Brain microvascular endothelial cell (primary cell): ENCODE results near the gene BLCAP.
"Not testable (repeated sequence)": the region's sequence is repeated elsewhere in the genome, so short reads cannot be mapped to it uniquely, and the experiment has no call there.

Experiments used
- DNase-seq: peaks from one replicate; pipeline ENCODE4 v3.0.0-alpha.2; 2020
- H3K27ac ChIP-seq: fragments of 250-450 bp; sonication (Bioruptor Pico); 2 replicates; pipeline ENCODE4 v1.5.1; 2020; ENCODE audit warnings: mild to moderate bottlenecking, moderate library complexity
- H3K27me3 ChIP-seq: fragments of 250-450 bp; sonication (Bioruptor Pico); replicated peaks from 2 replicates; pipeline ENCODE4 v1.5.1; 2020; ENCODE audit warnings: mild to moderate bottlenecking
- H3K36me3 ChIP-seq: fragments of 250-450 bp; sonication (Bioruptor Pico); replicated peaks from 2 replicates; pipeline ENCODE4 v1.5.1; 2020; ENCODE audit warnings: mild to moderate bottlenecking
- H3K4me3 ChIP-seq: 2 replicates; pipeline ENCODE4 v1.5.1; 2011; ENCODE audit warnings: low read depth, mild to moderate bottlenecking, control low read depth, low read length, moderate library complexity
- in situ Hi-C: cut with HindIII; loops from 2 replicates; pipeline ENCODE4 v1.10.0; 2017; ENCODE audit warnings: low sequenced_read_pairs, low pct_ligation_motif_present
- TF ChIP-seq, protein P1 (sequence below): IDR thresholded peaks from 2 replicates; pipeline ENCODE4 v1.5.1; 2011; ENCODE audit warnings: low read depth, mild to moderate bottlenecking, moderate library complexity, low read length, control low read depth, inconsistent platforms; ENCODE audit errors: missing control alignments

The BLCAP gene

DNA sequence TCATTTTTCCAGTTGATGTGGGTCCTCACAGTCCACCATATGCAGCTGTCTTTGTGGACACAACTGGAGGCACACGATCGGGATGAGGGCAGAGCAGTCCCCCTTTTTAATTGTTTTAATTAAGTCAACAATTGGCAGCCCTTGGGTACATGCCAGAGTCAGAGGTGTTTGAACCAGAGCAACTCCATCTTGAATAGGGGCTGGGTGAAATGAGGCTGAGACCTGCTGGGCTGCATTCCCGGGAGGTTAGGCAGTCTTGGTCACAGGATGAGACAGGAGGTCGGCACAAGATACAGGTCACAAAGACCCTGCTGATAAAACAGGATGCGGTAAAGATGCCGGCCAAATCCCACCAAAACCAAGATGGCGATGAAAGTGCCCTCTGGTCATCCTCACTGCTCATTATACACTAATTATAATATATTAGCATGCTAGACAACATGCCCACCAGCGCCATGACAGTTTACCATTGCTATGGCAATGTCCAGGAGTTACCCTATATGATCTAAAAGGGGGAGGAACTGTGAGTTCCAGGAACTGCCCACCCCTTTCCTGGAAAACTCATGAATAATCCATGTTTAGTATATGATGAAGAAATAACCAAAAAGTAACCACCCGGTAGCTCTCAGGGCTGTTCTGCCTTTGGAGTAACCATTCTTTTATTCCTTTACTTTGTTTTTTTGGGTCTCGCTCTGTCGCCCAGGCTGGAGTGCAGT is 31.8 kb upstream of the BLCAP start:
- TF ChIP-seq, protein P1, sequence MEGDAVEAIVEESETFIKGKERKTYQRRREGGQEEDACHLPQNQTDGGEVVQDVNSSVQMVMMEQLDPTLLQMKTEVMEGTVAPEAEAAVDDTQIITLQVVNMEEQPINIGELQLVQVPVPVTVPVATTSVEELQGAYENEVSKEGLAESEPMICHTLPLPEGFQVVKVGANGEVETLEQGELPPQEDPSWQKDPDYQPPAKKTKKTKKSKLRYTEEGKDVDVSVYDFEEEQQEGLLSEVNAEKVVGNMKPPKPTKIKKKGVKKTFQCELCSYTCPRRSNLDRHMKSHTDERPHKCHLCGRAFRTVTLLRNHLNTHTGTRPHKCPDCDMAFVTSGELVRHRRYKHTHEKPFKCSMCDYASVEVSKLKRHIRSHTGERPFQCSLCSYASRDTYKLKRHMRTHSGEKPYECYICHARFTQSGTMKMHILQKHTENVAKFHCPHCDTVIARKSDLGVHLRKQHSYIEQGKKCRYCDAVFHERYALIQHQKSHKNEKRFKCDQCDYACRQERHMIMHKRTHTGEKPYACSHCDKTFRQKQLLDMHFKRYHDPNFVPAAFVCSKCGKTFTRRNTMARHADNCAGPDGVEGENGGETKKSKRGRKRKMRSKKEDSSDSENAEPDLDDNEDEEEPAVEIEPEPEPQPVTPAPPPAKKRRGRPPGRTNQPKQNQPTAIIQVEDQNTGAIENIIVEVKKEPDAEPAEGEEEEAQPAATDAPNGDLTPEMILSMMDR: no peak
- no peak overlapping the region for H3K27ac ChIP-seq
- H3K27me3 ChIP-seq: peaks cover 6% of the 10 kb centered on the region
- in situ Hi-C loops: no loop called here
- H3K4me3 ChIP-seq: no peak overlapping the region
- DNase-seq: no peak
- H3K36me3 ChIP-seq: no peaks in the 10 kb centered on the region

DNA sequence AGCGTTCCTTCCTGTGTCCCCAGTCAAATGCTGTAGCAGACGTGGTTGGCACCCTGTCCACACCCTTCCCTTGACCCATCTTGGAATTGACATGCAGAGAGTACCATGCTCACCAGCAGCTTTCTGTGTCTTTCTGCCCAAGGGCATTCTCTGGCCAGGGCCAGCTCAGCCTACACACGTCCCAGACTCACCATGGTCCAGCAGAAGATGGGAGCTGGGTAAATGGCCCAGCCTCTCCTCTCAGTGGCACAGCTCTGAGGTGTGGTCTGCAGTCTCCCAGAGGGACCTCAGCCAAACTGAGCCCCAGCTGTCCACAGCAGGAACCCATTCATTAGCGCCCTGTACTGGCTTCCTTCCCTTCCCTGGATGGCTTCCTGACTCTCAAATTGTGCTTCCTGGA is 31.1 kb upstream of the BLCAP start:
- TF ChIP-seq, protein P1: no peak
- DNase-seq: no peak
- H3K4me3 ChIP-seq: no peak overlapping the region
- H3K27me3 ChIP-seq: peaks cover 6% of the 10 kb centered on the region
- H3K27ac ChIP-seq: no peak overlapping the region
- in situ Hi-C loops: no loop called here
- H3K36me3 ChIP-seq: no peaks in the 10 kb centered on the region

DNA sequence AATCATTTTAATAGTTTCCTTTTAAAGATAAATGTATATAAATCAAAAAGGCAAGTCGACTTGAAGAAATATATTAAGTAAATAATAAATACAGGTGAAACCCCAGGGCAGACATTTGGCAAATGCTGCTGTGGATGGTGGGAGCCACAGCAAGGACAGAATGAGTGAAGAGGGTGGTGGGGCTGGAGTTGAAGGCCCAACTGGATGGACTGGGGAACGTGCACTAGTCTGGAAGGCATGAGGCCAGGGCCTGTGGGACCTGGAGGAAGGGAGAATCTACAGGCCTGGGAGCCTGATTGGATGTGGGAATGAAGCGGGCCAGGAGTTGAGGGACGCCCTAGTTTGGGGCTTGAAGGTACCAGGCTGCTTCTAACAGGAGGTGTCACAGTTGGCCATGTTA is 30.6 kb upstream of the BLCAP start:
- Histone ChIP-seq H3K4me3 (no peak overlapping the region), H3K27ac (no peak overlapping the region), H3K27me3 (peaks cover 2% of the 10 kb centered on the region), H3K36me3 (no peaks in the 10 kb centered on the region)
- in situ Hi-C loops: no loop called here
- TF ChIP-seq, protein P1: no peak
- no peak for DNase-seq

DNA sequence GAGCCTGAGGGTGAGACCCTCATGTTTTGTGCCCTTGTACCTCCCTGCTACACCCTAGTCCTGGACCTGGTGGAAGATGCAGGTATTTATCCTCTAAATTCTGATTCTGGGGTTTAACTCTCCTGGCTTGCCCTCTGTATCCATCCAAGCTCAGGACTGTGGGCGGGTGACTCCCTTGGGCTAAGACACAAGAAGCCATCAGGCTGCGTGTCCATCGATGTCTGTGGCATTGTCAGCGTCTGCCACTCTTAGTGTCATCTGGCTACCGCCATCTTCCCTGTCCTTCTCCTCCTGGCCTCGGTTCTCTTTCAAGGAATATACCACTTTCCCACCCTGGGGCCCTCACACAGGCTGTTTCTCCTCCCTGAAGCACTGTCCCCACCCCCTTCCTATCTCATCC is 28.9 kb upstream of the BLCAP start:
- in situ Hi-C loops: no loop called here
- no peaks in the 10 kb centered on the region for H3K27me3 ChIP-seq
- TF ChIP-seq, protein P1: no peak
- no peak for DNase-seq
- H3K4me3 ChIP-seq: no peak overlapping the region
- no peak overlapping the region for H3K27ac ChIP-seq
- no peaks in the 10 kb centered on the region for H3K36me3 ChIP-seq

DNA sequence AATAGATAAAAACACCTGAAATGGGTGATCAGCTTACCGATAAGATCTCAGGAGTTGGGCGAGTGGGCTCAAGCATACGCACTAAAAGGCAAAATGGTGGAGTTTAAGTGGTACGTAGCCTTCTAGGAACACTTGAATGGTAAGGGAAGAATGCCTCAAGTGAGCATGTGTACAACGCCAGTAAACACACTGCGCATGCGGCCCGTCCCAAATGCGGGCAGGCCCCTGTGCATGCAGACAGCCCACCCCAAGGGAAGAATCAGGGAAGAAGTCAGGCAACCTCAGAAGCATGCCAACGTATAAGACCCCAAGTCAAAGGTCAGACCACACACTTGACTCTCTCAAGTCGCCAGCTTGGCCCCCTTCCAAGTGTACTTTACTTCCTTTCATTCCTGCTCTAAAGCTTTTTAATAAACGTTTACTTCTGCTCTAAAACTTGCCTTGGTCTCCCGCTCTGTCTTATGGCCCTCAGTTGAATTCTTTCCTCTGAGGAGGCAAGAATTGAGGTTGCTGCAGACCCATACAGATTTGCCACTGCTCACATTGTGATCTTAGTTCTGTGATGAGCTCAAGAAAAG is 27.1 kb upstream of the BLCAP start:
- DNase-seq, H3K27ac ChIP-seq, H3K4me3 ChIP-seq, H3K27me3 ChIP-seq, in situ Hi-C loops, H3K36me3 ChIP-seq: not testable (repeated sequence)

DNA sequence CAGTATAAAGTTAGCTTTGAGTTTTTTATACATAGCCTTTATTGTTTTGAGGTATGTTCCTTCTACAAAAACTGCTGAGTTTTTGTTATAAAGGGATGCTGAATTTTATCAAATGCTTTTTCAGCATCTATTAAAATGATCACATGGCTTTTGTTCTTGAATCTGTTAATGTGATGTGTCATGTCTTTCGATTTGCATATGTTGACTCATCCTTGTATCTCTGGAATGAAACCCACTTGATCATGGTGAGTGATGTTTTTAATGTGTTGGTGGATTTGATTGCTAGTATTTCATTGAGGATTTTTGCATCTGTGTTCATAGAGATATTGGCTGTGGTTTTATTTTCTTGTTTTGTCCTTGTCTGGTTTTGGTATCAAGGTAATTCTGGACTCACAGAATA is 24.7 kb upstream of the BLCAP start:
- H3K36me3 ChIP-seq: no peaks in the 10 kb centered on the region
- no peaks in the 10 kb centered on the region for H3K27me3 ChIP-seq
- H3K27ac ChIP-seq: no peak overlapping the region
- TF ChIP-seq, protein P1: no peak
- DNase-seq: peak; percentile 17
- in situ Hi-C loops: no loop called here
- H3K4me3 ChIP-seq: no peak overlapping the region

DNA sequence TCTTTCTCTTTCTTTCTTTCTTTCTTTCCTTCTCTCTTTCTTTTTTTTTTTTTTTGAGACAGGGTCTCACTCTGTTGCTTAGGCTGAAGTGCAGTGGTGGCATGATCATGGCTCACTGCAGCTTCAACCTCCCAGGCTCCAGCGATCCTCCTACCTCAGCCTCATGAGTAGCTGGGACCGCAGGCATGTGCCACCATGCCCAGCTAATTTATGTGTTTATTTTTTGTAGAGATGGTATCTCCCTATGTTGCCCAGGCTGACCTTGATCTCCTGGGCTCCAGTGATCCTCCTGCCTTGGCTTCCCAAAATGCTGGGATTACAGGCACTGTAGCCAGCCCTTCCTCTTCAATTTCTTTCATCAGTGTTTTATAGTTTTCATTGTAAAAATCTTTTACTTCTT is 24.0 kb upstream of the BLCAP start:
- H3K27ac ChIP-seq, DNase-seq, H3K27me3 ChIP-seq, in situ Hi-C loops, H3K36me3 ChIP-seq, H3K4me3 ChIP-seq: not testable (repeated sequence)

DNA sequence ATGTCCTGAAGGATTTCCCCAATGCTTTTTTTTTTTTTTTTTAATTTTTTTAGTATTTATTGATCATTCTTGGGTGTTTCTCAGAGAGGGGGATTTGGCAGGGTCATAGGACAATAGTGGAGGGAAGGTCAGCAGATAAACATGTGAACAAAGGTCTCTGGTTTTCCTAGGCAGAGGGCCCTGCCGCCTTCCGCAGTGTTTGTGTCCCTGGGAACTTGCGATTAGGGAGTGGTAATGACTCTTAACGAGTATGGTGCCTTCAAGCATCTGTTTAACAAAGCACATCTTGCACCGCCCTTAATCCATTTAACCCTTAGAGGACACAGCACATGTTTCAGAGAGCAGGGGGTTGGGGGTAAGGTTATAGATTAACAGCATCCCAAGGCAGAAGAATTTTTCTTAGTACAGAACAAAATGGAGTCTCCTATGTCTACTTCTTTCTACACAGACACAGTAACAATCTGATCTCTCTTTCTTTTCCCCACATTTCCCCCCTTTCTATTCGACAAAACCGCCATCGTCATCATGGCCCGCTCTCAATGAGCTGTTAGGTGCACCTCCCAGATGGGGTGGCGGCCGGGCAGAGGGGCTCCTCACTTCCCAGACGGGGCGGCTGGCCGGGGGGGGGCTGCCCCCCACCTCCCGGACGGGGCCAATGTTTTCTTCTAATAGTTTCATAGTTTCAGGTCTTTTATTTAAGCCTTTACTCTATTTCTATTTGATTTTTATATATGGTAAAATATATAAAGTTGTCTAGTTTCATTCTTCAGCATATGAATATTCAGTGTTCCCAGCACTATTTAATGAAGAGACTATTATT is 22.6 kb upstream of the BLCAP start:
- H3K4me3 ChIP-seq, in situ Hi-C loops, H3K27me3 ChIP-seq, H3K27ac ChIP-seq, DNase-seq, H3K36me3 ChIP-seq: not testable (repeated sequence)
